ENCODE results near the gene TMEM184B.

DNA sequence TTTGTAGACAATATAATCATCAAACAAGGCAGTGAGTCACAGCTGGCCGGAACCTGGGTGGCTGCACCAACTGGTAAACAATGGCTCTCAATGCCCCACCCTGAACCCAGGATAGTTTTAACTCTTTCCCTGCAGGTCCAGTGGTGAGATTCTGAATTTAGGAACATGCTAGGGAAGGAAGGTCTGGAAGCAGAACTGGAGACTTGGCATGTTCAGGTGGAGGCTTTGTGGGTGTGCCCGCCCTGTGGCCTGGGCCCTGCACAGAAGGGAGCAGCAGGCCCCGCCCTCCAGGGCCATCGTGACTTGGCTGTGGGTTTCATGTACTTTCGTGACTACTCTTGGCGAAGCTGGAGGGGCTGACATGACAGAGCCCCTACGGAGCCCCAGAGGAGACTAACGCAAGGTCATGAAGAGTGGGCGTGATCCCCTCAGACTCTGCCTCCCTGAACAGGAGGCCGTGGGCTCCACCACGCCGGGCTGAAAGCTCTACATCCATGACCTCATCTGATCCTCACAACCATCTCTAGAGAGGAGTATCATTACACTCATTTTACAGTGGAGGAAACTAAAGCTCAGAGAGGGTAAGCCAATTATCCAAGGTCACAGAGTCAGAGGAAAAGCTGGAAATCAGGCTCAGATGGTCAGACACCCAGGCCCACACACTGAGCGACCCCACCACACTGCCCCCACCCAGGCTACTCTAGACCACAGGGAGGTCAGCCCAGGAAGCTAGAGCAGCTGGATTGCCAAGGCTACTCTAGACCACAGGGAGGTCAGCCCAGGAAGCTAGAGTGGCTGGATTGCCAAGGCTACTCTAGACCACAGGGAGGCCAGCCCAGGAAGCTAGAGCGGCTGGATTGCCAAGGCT, 43.7 kb downstream of the TMEM184B start:
- TF ChIP-seq SUZ12 (IDR thresholded peaks at IDR 0.05; ENCODE audit: low read length), result no peak
- TF ChIP-seq SIX5 (IDR thresholded peaks at IDR 0.05; ENCODE audit: low read depth, low read length), result no peak
- TF ChIP-seq CREB1 (IDR thresholded peaks at IDR 0.05), result no peak
- TF ChIP-seq, protein P1, sequence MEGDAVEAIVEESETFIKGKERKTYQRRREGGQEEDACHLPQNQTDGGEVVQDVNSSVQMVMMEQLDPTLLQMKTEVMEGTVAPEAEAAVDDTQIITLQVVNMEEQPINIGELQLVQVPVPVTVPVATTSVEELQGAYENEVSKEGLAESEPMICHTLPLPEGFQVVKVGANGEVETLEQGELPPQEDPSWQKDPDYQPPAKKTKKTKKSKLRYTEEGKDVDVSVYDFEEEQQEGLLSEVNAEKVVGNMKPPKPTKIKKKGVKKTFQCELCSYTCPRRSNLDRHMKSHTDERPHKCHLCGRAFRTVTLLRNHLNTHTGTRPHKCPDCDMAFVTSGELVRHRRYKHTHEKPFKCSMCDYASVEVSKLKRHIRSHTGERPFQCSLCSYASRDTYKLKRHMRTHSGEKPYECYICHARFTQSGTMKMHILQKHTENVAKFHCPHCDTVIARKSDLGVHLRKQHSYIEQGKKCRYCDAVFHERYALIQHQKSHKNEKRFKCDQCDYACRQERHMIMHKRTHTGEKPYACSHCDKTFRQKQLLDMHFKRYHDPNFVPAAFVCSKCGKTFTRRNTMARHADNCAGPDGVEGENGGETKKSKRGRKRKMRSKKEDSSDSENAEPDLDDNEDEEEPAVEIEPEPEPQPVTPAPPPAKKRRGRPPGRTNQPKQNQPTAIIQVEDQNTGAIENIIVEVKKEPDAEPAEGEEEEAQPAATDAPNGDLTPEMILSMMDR (IDR thresholded peaks at IDR 0.05; ENCODE audit: control extremely low read depth in 1 of 3, insufficient read depth in 1 of 3, low read depth in 1 of 3, low read length in 3 of 3), result no peak
- TF ChIP-seq POLR2A (IDR thresholded peaks at IDR 0.05; ENCODE audit: control extremely low read depth in 1 of 2, low read depth in 2 of 2, low read length in 2 of 2), result no peak
- TF ChIP-seq, protein P2, sequence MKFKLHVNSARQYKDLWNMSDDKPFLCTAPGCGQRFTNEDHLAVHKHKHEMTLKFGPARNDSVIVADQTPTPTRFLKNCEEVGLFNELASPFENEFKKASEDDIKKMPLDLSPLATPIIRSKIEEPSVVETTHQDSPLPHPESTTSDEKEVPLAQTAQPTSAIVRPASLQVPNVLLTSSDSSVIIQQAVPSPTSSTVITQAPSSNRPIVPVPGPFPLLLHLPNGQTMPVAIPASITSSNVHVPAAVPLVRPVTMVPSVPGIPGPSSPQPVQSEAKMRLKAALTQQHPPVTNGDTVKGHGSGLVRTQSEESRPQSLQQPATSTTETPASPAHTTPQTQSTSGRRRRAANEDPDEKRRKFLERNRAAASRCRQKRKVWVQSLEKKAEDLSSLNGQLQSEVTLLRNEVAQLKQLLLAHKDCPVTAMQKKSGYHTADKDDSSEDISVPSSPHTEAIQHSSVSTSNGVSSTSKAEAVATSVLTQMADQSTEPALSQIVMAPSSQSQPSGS (IDR thresholded peaks at IDR 0.05; ENCODE audit: low read length), result no peak
- no peak for TF ChIP-seq SRF (IDR thresholded peaks at IDR 0.05; ENCODE audit: low read depth, low read length)
- TF ChIP-seq POLR2AphosphoS5 (IDR thresholded peaks at IDR 0.05; ENCODE audit: low read depth, low read length), result no peak
